Endothelial cell of umbilical vein (primary cell): Measurements from ENCODE around the gene UNC5B. TPM values are rescaled to one million over a fixed set of nuclear protein-coding genes. Genes with fewer than 3 reads are reported as not detected.

Source experiments
- BruUV-seq: library from RNA; stranded (reverse); fragments of 400-500 nt; replicated peaks from 2 replicates; lab custom pipeline; 2021; lab: Mats Ljungman, UMichigan
- CTCF ChIA-PET: fragments of 300-600, 350-600 bp; sonication (Branson Sonifier 250); formaldehyde crosslinking; loops from one replicate; lab custom pipeline; 2021; ENCODE audit warnings: antibody characterized with exemption, inconsistent platforms; lab: Charles Lee
- POLR2A ChIA-PET: fragments of 300-600, 350-600 bp; sonication (Branson Sonifier 250); formaldehyde crosslinking; loops from one replicate; lab custom pipeline; 2021; ENCODE audit warnings: antibody characterized with exemption, inconsistent platforms; lab: Charles Lee
- DNase-seq: peaks from one replicate; pipeline ENCODE4 v3.0.0-alpha.2; 2011; ENCODE audit warnings: low read depth, low spot score
- FAIRE-seq: peaks from 2 replicates; lab custom pipeline; 2011; peaks lifted over from hg19 to GRCh38; lab: Jason Lieb, UNC
- H2AFZ ChIP-seq: 2 replicates; pipeline ENCODE4 v1.6.0; 2012; ENCODE audit warnings: low read depth, low read length, control low read depth, inconsistent platforms
- H3K27ac ChIP-seq: 2 replicates; pipeline ENCODE4 v1.5.1; 2011; ENCODE audit warnings: low read depth, mild to moderate bottlenecking, control low read depth, low read length, moderate library complexity; ENCODE audit not compliant: insufficient read depth
- H3K27me3 ChIP-seq, 2 experiments: 2 replicates each; pipeline versions ENCODE4 v1.6.0 to v1.6.1; 2011; ENCODE audit warnings: low read length in 2 of 2, mixed read lengths in 1 of 2; ENCODE audit not compliant: control insufficient read depth in 2 of 2, insufficient read depth in 2 of 2
- H3K36me3 ChIP-seq, 2 experiments: 2 replicates in 1 of 2; 3 replicates in 1 of 2; pipeline ENCODE4 v1.5.1; 2011; ENCODE audit warnings: low read length in 2 of 2, mild to moderate bottlenecking in 1 of 2, moderate library complexity in 1 of 2; ENCODE audit not compliant: control insufficient read depth in 2 of 2, insufficient read depth in 2 of 2; ENCODE audit errors: extremely low read depth in 1 of 2
- H3K4me1 ChIP-seq: 3 replicates; pipeline ENCODE4 v1.5.1; 2011; ENCODE audit warnings: mild to moderate bottlenecking, low read length; ENCODE audit not compliant: control insufficient read depth, insufficient read depth; ENCODE audit errors: extremely low read depth
- H3K4me2 ChIP-seq: 2 replicates; pipeline ENCODE4 v1.6.1; 2011; ENCODE audit warnings: low read length, control low read depth, mixed read lengths; ENCODE audit not compliant: insufficient read depth
- H3K4me3 ChIP-seq, 3 experiments: fragments of 200-600 bp in 1 of 3; sonication (generic), shearing (Covaris generic) in 1 of 3; replicated peaks in 1 of 3; 2 replicates each; pipeline ENCODE4 v1.5.1; 2011 to 2016; ENCODE audit warnings: control low read depth in 3 of 3, low read length in 3 of 3, mild to moderate bottlenecking in 2 of 3, inconsistent platforms in 1 of 3, low read depth in 1 of 3, moderate library complexity in 1 of 3; ENCODE audit not compliant: insufficient read depth in 1 of 3
- H3K79me2 ChIP-seq: 2 replicates; pipeline ENCODE4 v1.6.0; 2012; ENCODE audit warnings: low read length, inconsistent platforms; ENCODE audit not compliant: control insufficient read depth, insufficient read depth
- H3K9ac ChIP-seq: replicated peaks from 2 replicates; pipeline ENCODE3; 2011; ENCODE audit warnings: low read length, control low read depth; ENCODE audit not compliant: insufficient read depth; ENCODE audit errors: extremely low read depth
- H3K9me1 ChIP-seq: replicated peaks from 3 replicates; pipeline ENCODE4 v1.6.0; 2011; ENCODE audit warnings: mild to moderate bottlenecking, low read length; ENCODE audit not compliant: control insufficient read depth, insufficient read depth; ENCODE audit errors: extremely low read depth
- H3K9me3 ChIP-seq: replicated peaks from 2 replicates; pipeline ENCODE4 v1.5.1; 2012; ENCODE audit warnings: low read length, inconsistent platforms; ENCODE audit not compliant: control insufficient read depth, insufficient read depth
- H4K20me1 ChIP-seq: replicated peaks from 2 replicates; pipeline ENCODE3; 2011; ENCODE audit warnings: mild to moderate bottlenecking, low read length; ENCODE audit not compliant: control insufficient read depth, insufficient read depth; ENCODE audit errors: extremely low read depth
- EZH2 ChIP-seq: IDR thresholded peaks from 2 replicates; pipeline ENCODE4 v1.6.1; 2012; ENCODE audit warnings: borderline replicate concordance, low read depth, mild to moderate bottlenecking, moderate library complexity, low read length, inconsistent platforms; ENCODE audit not compliant: severe bottlenecking
- FOS ChIP-seq: IDR thresholded peaks from 2 replicates; pipeline ENCODE4 v1.6.1; 2011; ENCODE audit warnings: mild to moderate bottlenecking, low read length, moderate library complexity, borderline replicate concordance; ENCODE audit not compliant: insufficient read depth
- GATA2 ChIP-seq: IDR thresholded peaks from 2 replicates; pipeline ENCODE4 v1.7.0; 2011; ENCODE audit warnings: low read depth, mild to moderate bottlenecking, moderate library complexity, mixed read lengths, low read length; ENCODE audit not compliant: insufficient read length, insufficient read depth
- JUN ChIP-seq: IDR thresholded peaks from 2 replicates; pipeline ENCODE4 v1.6.1; 2011; ENCODE audit warnings: borderline replicate concordance, low read depth; ENCODE audit not compliant: insufficient read length, insufficient read depth
- MYC ChIP-seq: IDR thresholded peaks from one replicate; pipeline ENCODE4 v1.6.1; 2011; ENCODE audit warnings: mild to moderate bottlenecking, low read depth, low read length
- POLR2A ChIP-seq: IDR thresholded peaks from 2 replicates; pipeline ENCODE4 v1.6.1; 2012; ENCODE audit warnings: low read depth, mild to moderate bottlenecking, control low read depth, low read length
- POLR2AphosphoS5 ChIP-seq: IDR thresholded peaks from 2 replicates; pipeline ENCODE4 v1.6.1; 2012; ENCODE audit warnings: low read depth, mild to moderate bottlenecking, control low read depth, low read length, moderate library complexity; ENCODE audit not compliant: insufficient read depth
- dilution Hi-C: fragments of 300-500 bp; cut with MboI; formaldehyde crosslinking; loops from one replicate; pipeline ENCODE4 v1.15.0; 2019; ENCODE audit warnings: low sequenced_read_pairs; ENCODE audit not compliant: extremely low pct_ligation_motif_present
- intact Hi-C: fragments of 100-400 bp; cut with micrococcal nuclease; formaldehyde crosslinking; loops from one replicate; pipeline ENCODE4 v1.10.0; 2022
- polyA plus RNA-seq, 4 experiments: library from polyadenylated mRNA; depleted of rRNA in 3 of 4; stranded (reverse) in 3 of 4; unstranded in 1 of 4; fragments of >200 nt; gene quantifications; 2 replicates each; pipeline versions ENCODE4 v1.2.1 to v1.2.3, GENCODE V29; 2011 to 2012; ENCODE audit warnings: missing spikeins in 1 of 4
- total RNA-seq: library from RNA; stranded (reverse); gene quantifications from 2 replicates; pipeline ENCODE4 v1.2.3, GENCODE V29; 2021
- TF ChIP-seq, protein P1 (sequence below), 2 donors: IDR thresholded peaks; 1 replicate in 1 of 2; 2 replicates in 1 of 2; pipeline ENCODE4 v1.5.1; 2011; ENCODE audit warnings: low read length in 2 of 2, mild to moderate bottlenecking in 2 of 2, moderate library complexity in 2 of 2, control low read depth in 1 of 2, inconsistent platforms in 1 of 2, low read depth in 1 of 2; ENCODE audit not compliant: insufficient read depth in 1 of 2; ENCODE audit errors: extremely low read depth in 1 of 2
- TF ChIP-seq, protein P2 (sequence below): IDR thresholded peaks from 2 replicates; pipeline ENCODE4 v1.6.1; 2011; ENCODE audit not compliant: insufficient read depth, insufficient read length

The UNC5B gene
- total and polyA plus RNA-seq, 2 donors (not counting 3 experiments of a cell fraction or from before 2014, with no cell fraction given): 0.39 to 2.5 TPM

DNA sequence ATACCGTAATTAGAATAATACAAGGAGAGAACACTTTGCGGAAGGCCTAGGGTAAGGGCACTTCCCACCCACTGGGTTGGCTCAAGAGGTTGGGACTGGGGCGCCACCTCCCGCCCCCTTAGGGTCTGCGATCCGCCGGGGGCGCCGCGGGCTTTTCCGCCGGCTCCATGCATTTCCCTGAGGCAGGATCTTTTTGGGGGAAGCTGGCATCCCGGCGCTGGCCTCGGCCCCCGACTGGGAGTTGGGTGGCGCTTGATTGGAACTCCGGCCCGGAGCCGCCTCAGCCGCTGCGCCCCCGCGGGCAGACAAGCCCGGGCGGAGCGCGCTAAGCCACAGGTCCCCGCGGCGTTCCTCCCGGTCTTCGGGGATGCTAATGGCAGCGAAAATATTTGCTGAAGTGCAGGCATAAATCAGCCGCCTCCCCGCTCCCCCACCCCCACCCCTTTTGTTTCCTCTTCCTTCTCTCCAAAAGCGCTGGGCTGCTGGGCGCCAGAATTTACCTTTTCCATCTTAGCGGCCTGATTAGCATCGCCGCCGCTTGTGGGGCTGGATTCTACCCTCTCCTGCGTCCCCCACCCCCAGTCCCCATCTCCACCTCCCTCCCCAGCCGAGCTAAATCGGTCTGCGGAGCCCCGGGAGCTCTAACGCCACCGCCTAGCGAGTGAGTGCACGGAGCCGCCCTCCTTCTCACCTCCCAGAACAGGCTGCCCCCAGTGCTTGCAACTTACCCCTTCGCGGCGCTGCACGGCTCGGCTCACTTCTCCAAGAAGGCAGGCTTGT is 5.1 kb downstream of the UNC5B start:
- dilution Hi-C loops (no loop called here), intact Hi-C loops (no loop called here)
- FAIRE-seq: no peak
- H3K27ac ChIP-seq: no peak overlapping the region
- TSS peak; percentile 38 for BruUV-seq
- H3K4me3 ChIP-seq: peak overlapping the region; percentile 21 to 57 (median 24)
- H3K4me2 ChIP-seq: peak overlapping the region; percentile 70
- H3K9ac ChIP-seq: no peak overlapping the region
- no peaks in the 10 kb centered on the region for H3K79me2 ChIP-seq
- no peaks in the 10 kb centered on the region for H4K20me1 ChIP-seq
- no peaks in the 10 kb centered on the region for H3K36me3 ChIP-seq
- TF ChIP-seq JUN (no peak), MYC (no peak), POLR2A (no peak), FOS (no peak), EZH2 (no peak), POLR2AphosphoS5 (no peak), GATA2 (no peak)
- TF ChIP-seq, protein P1, sequence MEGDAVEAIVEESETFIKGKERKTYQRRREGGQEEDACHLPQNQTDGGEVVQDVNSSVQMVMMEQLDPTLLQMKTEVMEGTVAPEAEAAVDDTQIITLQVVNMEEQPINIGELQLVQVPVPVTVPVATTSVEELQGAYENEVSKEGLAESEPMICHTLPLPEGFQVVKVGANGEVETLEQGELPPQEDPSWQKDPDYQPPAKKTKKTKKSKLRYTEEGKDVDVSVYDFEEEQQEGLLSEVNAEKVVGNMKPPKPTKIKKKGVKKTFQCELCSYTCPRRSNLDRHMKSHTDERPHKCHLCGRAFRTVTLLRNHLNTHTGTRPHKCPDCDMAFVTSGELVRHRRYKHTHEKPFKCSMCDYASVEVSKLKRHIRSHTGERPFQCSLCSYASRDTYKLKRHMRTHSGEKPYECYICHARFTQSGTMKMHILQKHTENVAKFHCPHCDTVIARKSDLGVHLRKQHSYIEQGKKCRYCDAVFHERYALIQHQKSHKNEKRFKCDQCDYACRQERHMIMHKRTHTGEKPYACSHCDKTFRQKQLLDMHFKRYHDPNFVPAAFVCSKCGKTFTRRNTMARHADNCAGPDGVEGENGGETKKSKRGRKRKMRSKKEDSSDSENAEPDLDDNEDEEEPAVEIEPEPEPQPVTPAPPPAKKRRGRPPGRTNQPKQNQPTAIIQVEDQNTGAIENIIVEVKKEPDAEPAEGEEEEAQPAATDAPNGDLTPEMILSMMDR (IDR thresholded peaks at IDR 0.05; ENCODE audit: extremely low read depth in 1 of 2, insufficient read depth in 1 of 2, low read depth in 1 of 2, low read length in 2 of 2): no peak
- TF ChIP-seq, protein P2, sequence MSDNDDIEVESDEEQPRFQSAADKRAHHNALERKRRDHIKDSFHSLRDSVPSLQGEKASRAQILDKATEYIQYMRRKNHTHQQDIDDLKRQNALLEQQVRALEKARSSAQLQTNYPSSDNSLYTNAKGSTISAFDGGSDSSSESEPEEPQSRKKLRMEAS: no peak
- ChIA-PET POLR2A (no interaction called here), CTCF (interaction anchor here (1.0 to 8.1 kb wide), 5 partner anchors 27 to 53 kb away, joined by 3 to 51 read pairs (median 8); no protein-coding TSS in a partner anchor)
- peaks cover 23 to 39% of the 10 kb centered on the region in 2 experiments for H3K27me3 ChIP-seq
- peaks cover 19% of the 10 kb centered on the region for H3K4me1 ChIP-seq
- peak overlapping the region; percentile 69 for H2AFZ ChIP-seq
- no peak for DNase-seq
- H3K9me3 ChIP-seq: no peaks in the 10 kb centered on the region
- H3K9me1 ChIP-seq: no peaks in the 10 kb centered on the region
